Neuronal stem cell (in vitro differentiated cells): ENCODE results near the gene KBTBD12.
"Not testable (repeated sequence)": the region's sequence is repeated elsewhere in the genome, so short reads cannot be mapped to it uniquely, and the experiment has no call there.

Experiments used
- DNase-seq: peaks from one replicate; pipeline ENCODE4 v3.0.0-alpha.2; 2013; ENCODE audit warnings: low spot score
- H2AFZ ChIP-seq: one replicate; pipeline ENCODE4 v1.6.1; 2013; ENCODE audit warnings: mild to moderate bottlenecking, low read length, inconsistent platforms
- H2AK5ac ChIP-seq: 2 replicates; pipeline ENCODE4 v1.6.1; 2013; ENCODE audit warnings: low read depth, mild to moderate bottlenecking, inconsistent platforms, low read length, moderate library complexity, mixed read lengths
- H2BK120ac ChIP-seq: 2 replicates; pipeline ENCODE4 v1.6.1; 2013; ENCODE audit warnings: low read depth, mild to moderate bottlenecking, inconsistent platforms, low read length, moderate library complexity, mixed read lengths
- H2BK12ac ChIP-seq: one replicate; pipeline ENCODE4 v1.6.1; 2013; ENCODE audit warnings: low read length, inconsistent platforms
- H2BK15ac ChIP-seq: 2 replicates; pipeline ENCODE4 v1.6.1; 2013; ENCODE audit warnings: mild to moderate bottlenecking, low read length, inconsistent platforms, mixed read lengths
- H2BK5ac ChIP-seq: one replicate; pipeline ENCODE4 v1.6.1; 2013; ENCODE audit warnings: inconsistent platforms, mild to moderate bottlenecking, low read length, moderate library complexity
- H3K14ac ChIP-seq: one replicate; pipeline ENCODE4 v1.6.1; 2013; ENCODE audit warnings: low read length, inconsistent platforms
- H3K18ac ChIP-seq: 2 replicates; pipeline ENCODE4 v1.6.1; 2013; ENCODE audit warnings: low read length, inconsistent platforms
- H3K23ac ChIP-seq: 2 replicates; pipeline ENCODE4 v1.6.1; 2013; ENCODE audit warnings: low read depth, mild to moderate bottlenecking, mixed read lengths, low read length, inconsistent platforms; ENCODE audit not compliant: poor library complexity
- H3K27ac ChIP-seq: replicated peaks from 3 replicates; pipeline ENCODE4 v1.5.1; 2013; ENCODE audit warnings: low read length, inconsistent platforms
- H3K27me3 ChIP-seq, 3 experiments: 2 replicates each; pipeline ENCODE4 v1.6.1; 2013; ENCODE audit warnings: low read length in 3 of 3, mild to moderate bottlenecking in 2 of 3, inconsistent platforms in 1 of 3, low read depth in 1 of 3, mixed read lengths in 1 of 3, moderate library complexity in 1 of 3; ENCODE audit not compliant: control insufficient read depth in 3 of 3, insufficient read depth in 3 of 3
- H3K36me3 ChIP-seq, 2 donors: replicated peaks in 1 of 2; 2 replicates each; pipeline ENCODE4 v1.6.1; 2013; ENCODE audit warnings: low read length in 2 of 2; ENCODE audit not compliant: control insufficient read depth in 2 of 2, insufficient read depth in 2 of 2
- H3K4ac ChIP-seq: 2 replicates; pipeline ENCODE4 v1.6.1; 2013; ENCODE audit warnings: inconsistent platforms, mild to moderate bottlenecking, low read length, moderate library complexity
- H3K4me1 ChIP-seq, 2 donors: 1 replicate in 1 of 2; 2 replicates in 1 of 2; pipeline ENCODE4 v1.6.1; 2013; ENCODE audit warnings: low read length in 2 of 2, low read depth in 1 of 2; ENCODE audit not compliant: control insufficient read depth in 2 of 2, insufficient read depth in 1 of 2
- H3K4me2 ChIP-seq: one replicate; pipeline ENCODE4 v1.6.1; 2013; ENCODE audit warnings: mild to moderate bottlenecking, low read length, inconsistent platforms; ENCODE audit not compliant: insufficient read depth, poor library complexity, severe bottlenecking
- H3K4me3 ChIP-seq, 2 donors: 2 replicates each; pipeline ENCODE4 v1.5.1; 2013; ENCODE audit warnings: low read length in 2 of 2, mild to moderate bottlenecking in 2 of 2, inconsistent platforms in 1 of 2, moderate library complexity in 1 of 2
- H3K79me1 ChIP-seq: one replicate; pipeline ENCODE4 v1.6.1; 2013; ENCODE audit warnings: low read depth, mild to moderate bottlenecking, inconsistent platforms, low read length, moderate library complexity
- H3K9ac ChIP-seq: one replicate; pipeline ENCODE4 v1.6.1; 2013; ENCODE audit warnings: mild to moderate bottlenecking, low read depth, low read length, inconsistent platforms; ENCODE audit not compliant: poor library complexity
- H3K9me3 ChIP-seq, 2 donors: replicated peaks in 1 of 2; 2 replicates each; pipeline versions ENCODE3 to v1.6.1; 2013; ENCODE audit warnings: low read length in 2 of 2, mild to moderate bottlenecking in 2 of 2, inconsistent platforms in 1 of 2, low read depth in 1 of 2, mixed read lengths in 1 of 2, moderate library complexity in 1 of 2; ENCODE audit not compliant: control insufficient read depth in 2 of 2, insufficient read depth in 1 of 2
- H4K8ac ChIP-seq: one replicate; pipeline ENCODE4 v1.6.1; 2013; ENCODE audit warnings: low read depth, mild to moderate bottlenecking, inconsistent platforms, low read length, moderate library complexity
- H4K91ac ChIP-seq: one replicate; pipeline ENCODE4 v1.6.1; 2013; ENCODE audit warnings: low read length, low read depth, mild to moderate bottlenecking, inconsistent platforms; ENCODE audit not compliant: poor library complexity
- WGBS, 2 donors: extraction: QIAGEN DNeasy Blood & Tissue Kit; methylation state at CpG; one replicate each; pipeline ENCODE4 v1.1.7; 2013; ENCODE audit warnings: missing lambda C conversion rate in 2 of 2, mixed read lengths in 1 of 2; ENCODE audit not compliant: insufficient read length in 2 of 2, insufficient replicate concordance in 1 of 2; ENCODE audit errors: extremely low coverage in 2 of 2; 5-methylcytosine and 5-hydroxymethylcytosine counted together

Gene KBTBD12

DNA sequence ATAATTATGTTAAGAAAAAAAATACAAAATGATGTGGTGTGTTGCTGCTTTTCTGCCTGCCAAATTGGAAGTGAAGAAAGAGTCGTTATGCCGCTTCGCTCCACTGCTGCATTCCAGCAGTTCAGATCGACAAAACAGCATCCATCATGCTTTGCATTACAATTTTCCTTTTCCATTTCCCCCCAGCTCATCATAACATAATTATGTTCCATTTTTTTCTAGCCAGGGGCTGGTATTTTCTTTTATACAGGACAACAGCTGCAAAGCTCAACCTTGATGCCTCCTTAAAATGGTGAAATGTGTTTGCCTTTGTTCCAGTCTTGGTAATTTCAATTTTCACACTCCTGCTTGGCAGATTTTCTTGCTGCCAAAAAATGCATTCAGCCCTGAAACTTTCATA lies 44.9 kb upstream of the KBTBD12 start:
- Histone ChIP-seq H3K18ac (no peak overlapping the region), H3K14ac (no peak overlapping the region), H2BK12ac (no peak overlapping the region), H3K36me3 (no peaks in the 10 kb centered on the region), H2BK15ac (no peak overlapping the region), H3K9ac (no peak overlapping the region), H2BK5ac (no peak overlapping the region), H3K9me3 (no peaks in the 10 kb centered on the region), H2AFZ (no peak overlapping the region), H3K4me3 (no peak overlapping the region), H2AK5ac (no peak overlapping the region), H3K79me1 (no peaks in the 10 kb centered on the region), H3K4me2 (no peak overlapping the region), H4K8ac (no peak overlapping the region), H3K4me1 (no peaks in the 10 kb centered on the region), H3K27ac (no peak overlapping the region), H3K27me3 (no peaks in the 10 kb centered on the region), H3K23ac (no peak overlapping the region), H3K4ac (no peak overlapping the region), H2BK120ac (no peak overlapping the region), H4K91ac (no peak overlapping the region)
- no CpG with 5 or more reads among the region's 4 CpGs for WGBS, 2 donors
- no peak for DNase-seq

DNA sequence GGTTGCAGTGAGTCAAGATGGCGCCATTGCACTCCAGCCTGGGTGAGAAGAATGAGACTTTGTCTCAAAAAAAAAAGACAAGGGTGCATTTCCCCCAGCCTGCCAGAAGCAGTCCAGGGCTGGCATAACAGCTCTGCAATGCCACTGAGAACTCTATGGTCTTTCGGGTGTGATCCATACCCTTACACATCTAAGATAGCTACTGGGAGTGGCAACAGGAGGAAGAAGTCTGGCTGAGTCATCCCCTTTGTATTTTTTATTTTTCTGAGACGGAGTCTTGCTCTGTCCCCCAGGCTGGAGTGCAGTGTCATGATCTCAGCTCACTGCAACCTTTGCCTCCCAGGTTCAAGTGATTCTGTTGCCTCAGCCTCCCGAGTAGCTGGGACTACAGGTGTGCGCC lies 40.9 kb upstream of the KBTBD12 start:
- H3K79me1 ChIP-seq, H3K9ac ChIP-seq, H3K36me3 ChIP-seq, H3K23ac ChIP-seq, H2BK12ac ChIP-seq, H3K9me3 ChIP-seq, H3K14ac ChIP-seq, H4K91ac ChIP-seq, H2AK5ac ChIP-seq, H3K18ac ChIP-seq, H3K4me3 ChIP-seq, H3K4me2 ChIP-seq, DNase-seq, H2AFZ ChIP-seq, H3K27ac ChIP-seq, H3K4me1 ChIP-seq, H2BK15ac ChIP-seq, H3K27me3 ChIP-seq, H3K4ac ChIP-seq, H4K8ac ChIP-seq, H2BK120ac ChIP-seq: not testable (repeated sequence)
- WGBS, 2 donors, result no CpG with 5 or more reads among the region's 5 CpGs
- peak overlapping the region; percentile 13 for H2BK5ac ChIP-seq

DNA sequence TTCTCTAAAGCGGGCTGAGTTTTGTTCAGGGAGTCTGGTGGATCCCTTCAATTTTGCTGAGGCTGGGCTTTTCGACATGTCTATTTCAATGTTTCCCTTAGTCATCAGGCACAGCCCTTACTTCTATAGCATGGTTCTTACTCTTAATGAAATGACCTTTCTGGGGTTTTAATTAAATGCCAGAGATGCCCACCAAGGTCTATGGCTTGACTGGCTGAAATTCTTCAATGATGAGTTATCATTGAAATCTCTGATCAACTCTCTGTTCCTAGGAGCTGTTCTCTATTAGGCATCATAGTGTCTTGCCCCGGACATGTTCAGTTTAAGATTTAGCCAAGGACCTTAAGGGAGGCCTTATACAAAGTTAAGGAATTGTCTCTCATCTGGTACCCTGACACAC lies 33.4 kb upstream of the KBTBD12 start:
- Histone ChIP-seq H3K4me3 (no peak overlapping the region), H3K23ac (no peak overlapping the region), H3K4me2 (no peak overlapping the region), H3K27me3 (peaks cover 0 to 3% (median 0%) of the 10 kb centered on the region in 3 experiments), H2AK5ac (no peak overlapping the region), H3K79me1 (no peaks in the 10 kb centered on the region), H3K14ac (no peak overlapping the region), H3K9ac (no peak overlapping the region), H3K9me3 (no peaks in the 10 kb centered on the region), H4K8ac (no peak overlapping the region), H2BK5ac (no peak overlapping the region), H4K91ac (no peak overlapping the region), H2BK120ac (no peak overlapping the region), H2BK12ac (no peak overlapping the region), H3K27ac (no peak overlapping the region), H3K36me3 (no peaks in the 10 kb centered on the region), H2BK15ac (no peak overlapping the region), H3K4me1 (no peaks in the 10 kb centered on the region), H3K18ac (no peak overlapping the region), H2AFZ (no peak overlapping the region), H3K4ac (no peak overlapping the region)
- no peak for DNase-seq
- WGBS, 2 donors, result no CpG with 5 or more reads among the region's 3 CpGs

DNA sequence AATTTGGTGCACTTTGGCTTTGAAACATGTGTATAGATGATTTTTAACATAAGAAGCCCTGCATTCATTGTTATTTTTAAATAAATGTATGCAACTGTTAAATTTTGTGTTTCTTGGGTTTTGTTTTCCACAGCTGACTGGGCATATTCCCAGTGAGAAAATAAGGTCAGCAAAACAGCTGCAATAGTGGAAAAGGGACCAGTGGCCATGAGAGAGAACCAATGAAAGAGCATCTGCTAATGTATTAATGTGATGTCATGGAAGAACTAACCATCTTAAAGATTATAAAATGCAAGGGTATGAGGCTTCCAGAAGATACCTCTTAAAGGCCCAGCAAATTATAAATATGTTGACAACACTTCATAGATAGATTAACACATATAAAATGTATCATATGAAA lies 31.0 kb upstream of the KBTBD12 start:
- no peak overlapping the region for H4K91ac ChIP-seq
- H2BK120ac ChIP-seq, result no peak overlapping the region
- H2AFZ ChIP-seq, result no peak overlapping the region
- H2BK12ac ChIP-seq, result no peak overlapping the region
- no peaks in the 10 kb centered on the region for H3K36me3 ChIP-seq
- H3K23ac ChIP-seq, result no peak overlapping the region
- H3K18ac ChIP-seq, result no peak overlapping the region
- H2BK15ac ChIP-seq, result no peak overlapping the region
- H4K8ac ChIP-seq, result no peak overlapping the region
- H3K27ac ChIP-seq, result no peak overlapping the region
- H2AK5ac ChIP-seq, result no peak overlapping the region
- H3K27me3 ChIP-seq, result peaks cover 0 to 3% (median 0%) of the 10 kb centered on the region in 3 experiments
- no peak overlapping the region for H3K14ac ChIP-seq
- peaks cover 0 to 2% of the 10 kb centered on the region in 2 donors for H3K4me1 ChIP-seq
- H3K4me3 ChIP-seq, result no peak overlapping the region
- DNase-seq, result no peak
- no peaks in the 10 kb centered on the region for H3K9me3 ChIP-seq
- H3K4me2 ChIP-seq, result no peak overlapping the region
- no peak overlapping the region for H2BK5ac ChIP-seq
- H3K9ac ChIP-seq, result no peak overlapping the region
- no peaks in the 10 kb centered on the region for H3K79me1 ChIP-seq
- no peak overlapping the region for H3K4ac ChIP-seq
